HEK293T (cell line): Measurements from ENCODE around the gene BORCS6.

Experiments used
- ARNT ChIP-seq: fragments of 450-650 bp; IDR thresholded peaks from 2 replicates; pipeline ENCODE4 v1.6.1; 2017; ENCODE audit warnings: mild to moderate bottlenecking
- BHLHE40 ChIP-seq: fragments of 450-650 bp; IDR thresholded peaks from 2 replicates; pipeline ENCODE4 v1.6.1; 2016; ENCODE audit warnings: mild to moderate bottlenecking, moderate library complexity, borderline replicate concordance
- ELF4 ChIP-seq: fragments of 450-650 bp; IDR thresholded peaks from 2 replicates; pipeline ENCODE4 v1.6.1; 2017; ENCODE audit warnings: antibody characterized with exemption
- FOXA1 ChIP-seq: fragments of 450-650 bp; IDR thresholded peaks from 2 replicates; pipeline ENCODE4 v1.6.1; 2016; ENCODE audit warnings: mild to moderate bottlenecking
- FOXK2 ChIP-seq: fragments of 450-650 bp; IDR thresholded peaks from 2 replicates; pipeline ENCODE4 v1.6.1; 2016; ENCODE audit warnings: mild to moderate bottlenecking
- FOXM1 ChIP-seq: fragments of 450-650 bp; IDR thresholded peaks from 2 replicates; pipeline ENCODE4 v1.6.1; 2017; ENCODE audit warnings: mild to moderate bottlenecking, borderline replicate concordance
- NFRKB ChIP-seq: fragments of 450-650 bp; IDR thresholded peaks from 2 replicates; pipeline ENCODE4 v1.6.1; 2016; ENCODE audit warnings: mild to moderate bottlenecking, moderate library complexity
- SP1 ChIP-seq: fragments of 450-650 bp; IDR thresholded peaks from 2 replicates; pipeline ENCODE4 v1.6.1; 2017
- SUZ12 ChIP-seq: fragments of 450-650 bp; IDR thresholded peaks from 2 replicates; pipeline ENCODE4 v1.6.1; 2016; ENCODE audit warnings: mild to moderate bottlenecking
- TARDBP ChIP-seq: fragments of 450-650 bp; IDR thresholded peaks from 2 replicates; pipeline ENCODE4 v1.6.1; 2016
- ZNF384 ChIP-seq: fragments of 450-650 bp; IDR thresholded peaks from 2 replicates; pipeline ENCODE4 v1.6.1; 2016

- no peak for TF ChIP-seq ARNT
- no peak for TF ChIP-seq NFRKB
- TF ChIP-seq FOXA1: no peak
- TF ChIP-seq SUZ12: no peak
- no peak for TF ChIP-seq FOXK2
- TF ChIP-seq FOXM1: no peak
- TF ChIP-seq ELF4: no peak
- no peak for TF ChIP-seq SP1
- no peak for TF ChIP-seq BHLHE40
- no peak for TF ChIP-seq ZNF384
- TF ChIP-seq TARDBP: no peak
Measured at GRCh38 chr17:8138374-8138671, 51.7 kb downstream of the BORCS6 start.
